Uterus (tissue), 2 donors: ENCODE data around the gene YWHAG.

Experiments
- CTCF ChIP-seq, 4 experiments: fragments of 200-600 bp in 2 of 4; fragments of 450-650 bp in 2 of 4; sonication (generic) in 2 of 4; IDR thresholded peaks; one replicate each; pipeline ENCODE4 v1.5.1; 2016 to 2019; ENCODE audit warnings: antibody characterized with exemption in 4 of 4, mild to moderate bottlenecking in 2 of 4, moderate library complexity in 1 of 4
- POLR2A ChIP-seq, 2 donors: fragments of 450-650 bp; IDR thresholded peaks; one replicate each; pipeline ENCODE4 v1.6.1; 2016; ENCODE audit warnings: antibody characterized with exemption in 2 of 2, mild to moderate bottlenecking in 1 of 2, moderate library complexity in 1 of 2

GRCh38 chr7:76377186-76377918 is 18.6 kb upstream of the YWHAG start:
- TF ChIP-seq CTCF (IDR thresholded peaks at IDR 0.05) (no peak), POLR2A (IDR thresholded peaks at IDR 0.05) (no peak)
